Measurements from ENCODE around the gene APOL1.
"Not testable (repeated sequence)": the region's sequence is repeated elsewhere in the genome, so short reads cannot be mapped to it uniquely, and the experiment has no call there.

APOL1 gene

DNA sequence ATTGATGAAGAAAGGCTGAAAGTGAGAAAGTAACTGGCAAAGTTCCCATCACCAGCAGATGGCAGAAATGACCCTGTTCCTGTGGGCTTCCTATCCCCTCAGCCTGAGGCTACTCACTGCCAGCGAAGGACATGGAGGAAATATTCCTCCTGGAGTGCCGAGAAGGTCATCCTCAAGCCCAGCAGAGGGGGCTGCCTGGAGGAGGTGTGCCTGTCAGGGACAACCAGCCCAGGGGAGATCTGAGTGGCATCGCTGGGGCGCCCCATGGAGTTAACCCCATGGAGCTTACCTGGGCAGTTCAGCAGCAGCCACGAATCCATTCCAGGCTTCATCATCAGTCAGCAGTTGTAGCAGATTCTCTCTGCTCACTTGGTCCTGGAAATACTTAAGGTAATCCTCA, 21.9 kb upstream of the APOL1 start:
- H3K27me3 ChIP-seq (ENCODE audit: low read depth); H3K36me3 ChIP-seq (replicated peaks); in situ Hi-C loops (cut with MboI; ENCODE audit: low sequenced_read_pairs); H3K9me3 ChIP-seq; DNase-seq (ENCODE audit: low spot score in 2 of 2); H3K4me3 ChIP-seq: not testable (repeated sequence)
- H3K4me1 ChIP-seq: peaks cover 11% of the 10 kb centered on the region

DNA sequence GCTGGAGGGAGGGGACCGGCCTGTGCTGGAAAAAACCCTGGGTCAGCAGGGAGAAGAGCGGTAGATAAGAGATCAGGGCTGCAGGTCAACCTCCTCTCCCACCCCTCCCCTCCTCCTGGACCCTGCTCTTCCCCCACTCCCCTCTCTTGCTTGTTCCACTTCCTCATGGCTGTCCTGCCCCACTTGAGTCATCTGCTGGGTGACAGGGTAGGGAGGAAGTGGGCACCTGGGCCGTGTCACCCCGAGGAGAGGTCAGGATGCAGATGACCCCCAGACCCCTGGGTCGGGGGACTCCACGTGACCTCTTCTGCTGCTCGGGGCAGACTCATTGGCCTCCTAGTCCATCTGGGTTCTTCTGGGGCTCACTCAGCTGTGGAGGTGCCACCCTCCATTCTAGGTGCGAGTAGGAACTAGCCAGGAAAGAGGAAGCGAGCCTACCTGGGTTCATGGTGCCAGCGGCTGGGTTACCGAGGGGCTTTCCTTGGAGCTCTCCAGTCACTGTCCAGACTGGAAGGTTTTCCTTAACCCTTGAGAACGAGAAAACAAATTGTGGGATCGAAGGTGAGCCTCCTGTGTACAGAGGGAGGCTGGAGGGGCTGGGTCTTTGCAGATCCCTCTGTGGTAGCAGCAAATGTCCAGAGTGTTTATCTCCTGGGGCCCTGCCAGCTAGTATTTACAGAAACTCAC, 20.1 kb upstream of the APOL1 start:
- H3K4me1 ChIP-seq: peaks cover 11% of the 10 kb centered on the region
- H3K36me3 ChIP-seq (replicated peaks): no peaks in the 10 kb centered on the region
- H3K27me3 ChIP-seq (ENCODE audit: low read depth): no peaks in the 10 kb centered on the region
- H3K9me3 ChIP-seq: no peaks in the 10 kb centered on the region; the same call in 1 of the 2 replicates
- in situ Hi-C loops (cut with MboI; ENCODE audit: low sequenced_read_pairs): no loop called here
- no peak overlapping the region for H3K4me3 ChIP-seq
- DNase-seq (ENCODE audit: low spot score in 2 of 2): no peak

DNA sequence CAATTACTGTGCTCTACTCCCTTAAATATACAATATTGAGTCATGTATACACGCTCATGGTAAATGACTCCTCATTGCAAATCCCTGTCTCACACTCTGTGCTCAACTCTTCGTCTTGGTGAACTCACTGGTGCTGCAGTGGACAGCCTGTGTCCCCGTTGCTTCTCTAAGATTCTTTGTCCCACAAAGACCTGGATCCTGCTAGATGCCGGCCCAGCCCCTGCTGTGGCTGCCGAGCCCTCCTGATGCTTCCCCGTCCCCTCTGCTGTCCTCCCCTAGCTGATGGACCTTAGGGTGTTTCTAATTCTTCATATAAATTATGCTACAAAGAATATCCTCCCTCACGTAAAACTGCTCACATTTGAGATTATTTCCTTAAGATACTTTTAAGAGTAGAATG, 19.1 kb upstream of the APOL1 start:
- in situ Hi-C loops (cut with MboI; ENCODE audit: low sequenced_read_pairs): no loop called here
- no peak for DNase-seq (ENCODE audit: low spot score in 2 of 2)
- H3K27me3 ChIP-seq (ENCODE audit: low read depth): no peaks in the 10 kb centered on the region
- H3K4me1 ChIP-seq: peaks cover 11% of the 10 kb centered on the region
- H3K4me3 ChIP-seq: no peak overlapping the region
- H3K36me3 ChIP-seq (replicated peaks): no peaks in the 10 kb centered on the region
- H3K9me3 ChIP-seq: no peaks in the 10 kb centered on the region; the same call in 1 of the 2 replicates

DNA sequence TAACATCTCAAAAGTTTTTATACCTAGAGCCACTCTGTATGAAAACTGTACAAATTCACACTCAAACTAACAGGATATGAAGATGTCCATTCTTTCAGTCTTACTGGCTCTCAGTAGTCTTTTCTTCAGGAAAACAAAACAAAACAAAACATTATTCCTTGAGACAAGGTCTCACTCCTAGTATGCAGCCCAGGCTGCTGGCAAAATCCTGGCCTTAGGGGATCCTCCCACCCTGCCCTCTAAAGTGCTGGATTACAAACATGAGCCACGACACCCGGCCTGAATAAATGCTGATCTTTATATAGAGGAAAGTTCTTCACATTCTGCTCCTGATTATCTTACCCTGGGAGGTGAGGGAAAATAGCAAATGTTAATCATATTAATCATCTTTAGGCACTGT, 18.7 kb upstream of the APOL1 start:
- no peaks in the 10 kb centered on the region; the same call in 1 of the 2 replicates for H3K9me3 ChIP-seq
- H3K4me3 ChIP-seq: no peak overlapping the region
- in situ Hi-C loops (cut with MboI; ENCODE audit: low sequenced_read_pairs): no loop called here
- H3K4me1 ChIP-seq: peaks cover 11% of the 10 kb centered on the region
- H3K36me3 ChIP-seq (replicated peaks): no peaks in the 10 kb centered on the region
- peak; percentile 61 to 72 for DNase-seq (ENCODE audit: low spot score in 2 of 2)
- no peaks in the 10 kb centered on the region for H3K27me3 ChIP-seq (ENCODE audit: low read depth)

DNA sequence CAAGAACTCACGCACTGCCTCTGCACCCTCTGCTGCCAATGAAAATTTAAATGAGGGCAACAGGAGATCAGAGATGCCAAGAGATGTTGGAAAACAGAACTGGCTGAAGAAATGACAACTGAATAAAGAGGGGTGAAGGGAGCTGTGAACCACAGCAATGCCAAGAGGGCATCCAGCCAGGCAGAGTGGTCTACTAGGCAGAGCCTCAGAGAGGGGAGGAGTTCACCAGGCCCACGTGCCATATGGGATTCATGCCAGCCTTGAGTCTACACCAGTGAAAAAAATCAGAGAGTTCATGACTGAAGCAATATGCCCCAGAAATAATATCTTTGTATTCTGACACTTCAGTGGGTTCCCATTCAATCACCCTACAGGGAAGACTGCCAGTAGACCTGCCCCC, 18.0 kb upstream of the APOL1 start:
- H3K4me3 ChIP-seq: no peak overlapping the region
- H3K9me3 ChIP-seq: no peaks in the 10 kb centered on the region; the same call in 1 of the 2 replicates
- in situ Hi-C loops (cut with MboI; ENCODE audit: low sequenced_read_pairs): no loop called here
- peaks cover 11% of the 10 kb centered on the region for H3K4me1 ChIP-seq
- H3K27me3 ChIP-seq (ENCODE audit: low read depth): no peaks in the 10 kb centered on the region
- H3K36me3 ChIP-seq (replicated peaks): no peaks in the 10 kb centered on the region
- DNase-seq (ENCODE audit: low spot score in 2 of 2): no peak

DNA sequence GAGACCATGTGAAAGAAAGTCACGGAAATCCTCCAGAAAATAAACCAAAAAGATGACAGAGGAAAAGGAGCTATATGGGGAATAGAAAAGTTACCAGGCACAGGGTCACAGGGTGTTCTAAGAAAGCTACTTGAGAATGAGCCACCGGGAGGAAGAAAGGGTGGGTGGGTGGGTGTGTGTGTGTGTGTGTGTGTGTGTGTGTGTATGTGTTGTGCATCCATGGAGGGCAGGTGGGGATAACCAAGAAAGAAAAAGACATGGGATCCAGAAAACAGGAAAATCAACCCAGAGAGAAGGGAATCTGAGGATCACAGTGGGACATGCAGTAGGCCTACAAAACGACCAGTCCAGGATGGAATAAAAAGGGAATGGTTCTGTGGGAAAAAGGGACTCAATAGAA, 17.3 kb upstream of the APOL1 start:
- DNase-seq (ENCODE audit: low spot score in 2 of 2): no peak
- in situ Hi-C loops (cut with MboI; ENCODE audit: low sequenced_read_pairs): no loop called here
- Histone ChIP-seq H3K27me3 (ENCODE audit: low read depth) (no peaks in the 10 kb centered on the region), H3K36me3 (replicated peaks) (no peaks in the 10 kb centered on the region), H3K9me3 (no peaks in the 10 kb centered on the region; the same call in 1 of the 2 replicates), H3K4me3 (no peak overlapping the region), H3K4me1 (peaks cover 11% of the 10 kb centered on the region)

DNA sequence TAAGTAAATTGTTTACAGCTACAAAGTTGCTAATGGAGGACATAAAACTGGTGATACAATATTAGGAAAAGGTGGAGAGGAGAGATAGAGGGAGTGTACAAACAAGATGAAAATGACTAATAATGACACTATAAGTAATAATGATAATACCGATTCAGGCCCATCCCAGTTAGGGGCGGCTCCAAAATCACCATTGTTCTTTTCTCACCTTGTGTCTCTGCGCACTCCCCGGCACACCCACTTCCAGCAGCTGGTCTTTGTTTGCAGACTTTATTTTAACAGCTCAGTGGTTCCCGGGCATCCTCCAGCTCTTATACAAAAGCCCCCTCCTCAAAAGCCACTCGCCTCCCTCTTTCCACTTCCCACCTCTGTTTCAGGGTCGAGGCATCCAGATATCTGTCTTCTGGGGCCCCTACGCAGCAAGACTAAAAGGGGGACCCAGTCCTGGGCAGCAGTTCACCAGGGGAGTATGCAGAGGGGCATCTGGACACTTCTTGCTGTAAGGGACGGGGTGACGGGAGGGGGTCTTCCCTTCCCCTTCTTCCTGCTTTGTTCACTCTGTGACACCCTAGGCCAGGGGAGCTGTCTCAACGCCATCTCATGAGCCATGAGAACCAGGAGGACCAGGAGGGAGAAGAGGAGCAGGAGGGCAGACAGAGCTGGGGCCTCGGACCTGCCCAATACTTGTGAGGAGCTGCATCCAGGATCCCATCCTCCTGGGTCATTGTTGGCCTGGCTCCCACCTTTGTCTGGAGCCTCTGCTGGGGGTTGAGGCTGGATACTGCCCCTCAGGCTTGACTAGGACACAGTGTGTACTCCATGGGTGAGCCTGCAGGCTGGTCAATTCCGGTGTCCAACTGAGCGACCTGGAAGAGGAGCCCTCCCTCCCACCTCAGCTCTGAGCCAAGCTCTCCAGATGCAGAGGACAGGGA, 16.3 kb upstream of the APOL1 start:
- peaks cover 11% of the 10 kb centered on the region for H3K4me1 ChIP-seq
- H3K27me3 ChIP-seq (ENCODE audit: low read depth): no peaks in the 10 kb centered on the region
- H3K36me3 ChIP-seq (replicated peaks): no peaks in the 10 kb centered on the region
- in situ Hi-C loops (cut with MboI; ENCODE audit: low sequenced_read_pairs): no loop called here
- DNase-seq (ENCODE audit: low spot score in 2 of 2): no peak
- no peaks in the 10 kb centered on the region; the same call in 1 of the 2 replicates for H3K9me3 ChIP-seq
- H3K4me3 ChIP-seq: no peak overlapping the region

DNA sequence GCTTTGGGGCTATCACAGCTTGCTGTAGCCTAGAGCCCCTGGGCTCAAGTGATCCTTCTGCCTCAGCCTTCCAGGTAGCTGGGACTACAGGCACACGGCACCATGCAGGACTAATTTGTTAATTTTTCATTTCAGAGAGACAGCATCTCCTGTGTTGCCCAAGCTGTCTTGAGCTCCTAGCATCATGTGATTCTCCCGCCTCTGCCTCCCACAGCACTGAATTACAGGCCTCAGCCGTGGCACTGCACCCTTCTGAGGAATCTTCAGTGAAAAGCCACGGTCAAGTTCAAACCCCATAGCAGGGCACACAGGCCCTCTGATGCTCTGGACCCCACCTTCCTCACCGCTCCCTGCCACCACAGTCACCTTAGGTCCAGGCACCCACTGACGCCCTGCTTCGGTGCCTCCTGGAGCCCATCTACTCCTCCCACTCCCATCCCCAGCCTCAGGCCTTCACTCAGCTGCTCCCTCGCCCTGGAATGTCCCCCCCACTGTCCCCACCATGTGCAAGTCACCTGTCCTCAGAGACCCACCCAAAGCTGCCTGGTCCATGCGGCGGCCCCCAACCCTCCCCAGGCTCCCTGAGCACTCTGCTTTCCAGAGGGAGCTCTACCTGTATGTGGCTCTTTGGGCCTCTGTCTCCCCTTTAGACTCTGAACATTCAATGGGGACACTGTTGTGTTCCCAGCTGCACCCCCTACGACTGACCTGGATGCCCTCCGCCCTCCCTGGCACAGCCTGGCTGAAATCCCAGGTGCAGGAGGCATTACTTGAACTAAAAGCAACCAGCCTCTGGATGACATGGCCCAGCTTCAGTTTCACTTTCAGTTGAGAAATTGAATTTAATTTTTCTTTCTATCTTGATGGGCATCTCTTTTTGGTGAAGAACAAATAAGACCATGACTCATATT, 15.2 kb upstream of the APOL1 start:
- Histone ChIP-seq H3K4me1 (peaks cover 11% of the 10 kb centered on the region), H3K9me3 (no peaks in the 10 kb centered on the region; the same call in none of the 2 replicates), H3K27me3 (ENCODE audit: low read depth) (no peaks in the 10 kb centered on the region), H3K36me3 (replicated peaks) (no peaks in the 10 kb centered on the region), H3K4me3 (no peak overlapping the region)
- in situ Hi-C loops (cut with MboI; ENCODE audit: low sequenced_read_pairs): no loop called here
- DNase-seq (ENCODE audit: low spot score in 2 of 2): no peak

DNA sequence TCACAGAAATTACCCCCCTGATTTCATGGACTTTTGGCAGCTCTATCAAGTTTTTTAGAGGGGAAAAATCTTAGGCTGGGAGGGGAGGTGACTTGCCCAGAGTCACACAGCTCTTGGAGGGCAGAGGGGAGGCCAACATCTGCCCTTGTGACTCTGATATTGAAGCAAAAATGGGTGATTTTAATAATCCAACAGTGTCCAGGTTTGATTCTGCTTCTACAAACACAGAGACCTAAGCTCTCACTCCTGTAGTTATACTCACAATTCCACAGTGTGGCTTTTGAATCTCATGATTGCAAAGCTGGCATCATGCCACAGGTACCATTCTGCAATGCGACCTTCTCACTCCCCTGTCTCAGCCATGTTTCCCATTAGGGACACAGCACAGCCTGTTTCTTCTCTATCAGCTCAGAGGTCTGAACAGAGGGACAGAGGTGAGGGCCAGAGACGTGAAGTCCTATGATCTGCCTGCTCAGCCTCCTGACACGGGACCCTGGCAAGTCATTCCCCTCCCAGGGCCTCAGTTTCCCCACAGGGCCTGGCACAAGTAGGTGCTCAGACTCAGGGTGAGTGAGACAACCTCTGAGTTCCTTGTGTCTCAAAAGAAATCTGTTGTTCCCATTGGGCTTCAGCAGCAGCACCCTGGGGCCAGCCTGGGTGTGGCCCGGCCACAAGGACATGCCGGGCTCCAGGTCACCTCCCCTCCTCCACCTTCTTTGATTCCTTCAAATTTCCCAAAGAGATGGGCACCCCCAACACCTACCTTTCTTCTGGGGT, 14.4 kb upstream of the APOL1 start:
- in situ Hi-C loops (cut with MboI; ENCODE audit: low sequenced_read_pairs): no loop called here
- peaks cover 3% of the 10 kb centered on the region for H3K9me3 ChIP-seq
- no peaks in the 10 kb centered on the region for H3K27me3 ChIP-seq (ENCODE audit: low read depth)
- no peaks in the 10 kb centered on the region for H3K36me3 ChIP-seq (replicated peaks)
- H3K4me1 ChIP-seq: peaks cover 11% of the 10 kb centered on the region
- no peak for DNase-seq (ENCODE audit: low spot score in 2 of 2)
- H3K4me3 ChIP-seq: peak overlapping the region; percentile 35

DNA sequence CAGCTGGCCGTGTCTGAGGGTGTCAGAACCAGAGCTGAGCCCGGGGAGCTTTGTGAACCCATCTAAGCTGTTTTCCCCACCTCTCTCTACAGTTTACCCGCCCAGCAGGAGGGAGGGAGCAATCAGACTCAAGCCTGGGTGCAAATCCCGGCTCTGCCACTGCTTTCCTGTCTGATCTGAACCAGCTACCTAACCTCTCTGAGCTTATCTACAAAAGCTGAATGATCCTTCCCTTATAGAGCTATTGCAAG, 13.9 kb upstream of the APOL1 start:
- Histone ChIP-seq H3K4me3 (peak overlapping the region; percentile 35), H3K9me3 (peaks cover 3% of the 10 kb centered on the region), H3K36me3 (replicated peaks) (no peaks in the 10 kb centered on the region), H3K27me3 (ENCODE audit: low read depth) (no peaks in the 10 kb centered on the region), H3K4me1 (peaks cover 9% of the 10 kb centered on the region)
- peak in 1 of 2 experiments; percentile 29 for DNase-seq (ENCODE audit: low spot score in 2 of 2)
- in situ Hi-C loops (cut with MboI; ENCODE audit: low sequenced_read_pairs): no loop called here

DNA sequence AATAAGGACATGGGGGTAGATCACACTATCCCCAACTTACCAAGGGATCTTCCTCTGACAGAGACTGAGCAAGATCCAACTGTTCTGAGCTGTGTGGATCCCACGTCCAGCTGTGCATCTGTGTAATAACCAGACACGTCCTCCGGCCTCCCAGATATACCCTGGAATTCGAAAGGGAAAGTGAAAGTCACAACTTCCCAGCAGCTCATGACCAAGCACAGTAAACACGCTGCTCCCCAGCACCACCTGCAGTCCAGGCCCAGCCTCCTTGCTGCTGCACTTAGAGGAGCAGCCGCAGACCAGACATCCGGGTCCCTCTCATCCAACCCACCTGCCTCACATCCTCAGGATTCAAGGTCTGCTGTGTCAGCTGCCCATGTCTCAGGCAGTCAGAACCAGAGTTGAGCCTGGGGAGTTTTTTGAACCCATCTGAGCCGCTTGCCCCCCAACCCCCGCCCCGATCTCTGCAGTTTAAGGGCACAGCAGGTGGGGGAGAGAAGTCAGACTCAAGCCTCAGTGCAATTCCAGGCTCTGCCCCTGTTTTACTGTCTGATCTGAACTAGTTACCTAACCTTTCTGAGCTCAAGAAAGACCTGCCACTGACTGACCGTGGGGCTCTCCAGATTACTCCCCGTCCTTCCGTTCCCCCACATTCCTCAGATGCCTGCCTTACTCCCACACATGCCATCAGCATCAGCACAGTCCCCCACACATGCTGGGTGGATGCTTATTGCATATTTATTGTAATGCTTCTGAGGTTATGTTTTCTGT, 13.3 kb upstream of the APOL1 start, which contains the start of gene APOL2:
Gene APOL2, minus strand, starts transcription at position 127 of the 771 bp plus-strand sequence. CDS start 6,365 bp downstream, outside the sequence.
- Histone ChIP-seq H3K4me3 (peak within 1 kb of the TSS; percentile 35), H3K9me3 (peaks cover 3% of the 10 kb centered on the region), H3K36me3 (replicated peaks) (no peaks in the 10 kb centered on the region), H3K27me3 (ENCODE audit: low read depth) (no peaks in the 10 kb centered on the region), H3K4me1 (peaks cover 6% of the 10 kb centered on the region)
- in situ Hi-C loops (cut with MboI; ENCODE audit: low sequenced_read_pairs): no loop called here
- DNase-seq (ENCODE audit: low spot score in 2 of 2): peak; percentile 84 to 87

DNA sequence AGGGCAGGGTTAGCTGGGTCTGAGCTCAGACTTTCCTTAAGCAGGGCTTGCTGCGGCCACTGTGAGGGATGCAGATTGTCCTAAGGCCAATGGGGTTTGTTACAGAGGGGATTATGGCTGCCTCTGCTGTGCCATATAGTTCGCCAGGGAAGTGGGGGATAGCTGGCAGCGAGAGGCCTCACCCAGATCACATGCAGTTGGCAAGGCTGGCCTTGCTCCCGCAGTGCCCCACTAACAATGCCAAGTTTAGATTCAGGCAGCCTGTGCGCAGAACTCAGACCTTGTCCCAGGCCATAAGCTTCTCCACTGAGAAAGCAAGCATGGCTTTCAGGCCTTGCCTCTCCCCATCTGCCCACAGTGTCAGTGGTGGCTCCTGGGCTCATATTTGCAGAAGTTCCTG, 8.9 kb upstream of the APOL1 start:
- Histone ChIP-seq H3K4me3 (no peak overlapping the region), H3K36me3 (replicated peaks) (no peaks in the 10 kb centered on the region), H3K27me3 (ENCODE audit: low read depth) (no peaks in the 10 kb centered on the region), H3K4me1 (no peaks in the 10 kb centered on the region), H3K9me3 (peaks cover 3% of the 10 kb centered on the region; the same call in 1 of the 2 replicates)
- DNase-seq (ENCODE audit: low spot score in 2 of 2): no peak
- in situ Hi-C loops (cut with MboI; ENCODE audit: low sequenced_read_pairs): no loop called here
